ENCODE results near the gene KLC1.
"Not testable (repeated sequence)": the region's sequence is repeated elsewhere in the genome, so short reads cannot be mapped to it uniquely, and the experiment has no call there.

Gene KLC1

GRCh38 chr14:103641161-103641560 lies 12.2 kb downstream of the KLC1 start:
- H3K4me1 ChIP-seq (ENCODE audit: control insufficient read depth, insufficient read depth, low read length, poor library complexity, severe bottlenecking) = no peaks in the 10 kb centered on the region
- WGBS, 2 experiments (ENCODE audit: insufficient coverage in 2 of 2) = 97 to 100% methylated on average over 3 of the region's 4 CpGs

GRCh38 chr14:103646189-103646588 lies 17.2 kb downstream of the KLC1 start:
- Histone ChIP-seq H3K9me3 (ENCODE audit: control insufficient read depth, low read length) (no peaks in the 10 kb centered on the region), H3K4me1 (ENCODE audit: control insufficient read depth, insufficient read depth, low read length, poor library complexity, severe bottlenecking) (no peaks in the 10 kb centered on the region), H3K4me3 (ENCODE audit: extremely low read depth, insufficient read depth, low read length, poor library complexity, severe bottlenecking) (no peak overlapping the region), H3K27ac (ENCODE audit: low read depth, low read length, severe bottlenecking) (no peak overlapping the region), H3K36me3 (ENCODE audit: control insufficient read depth, insufficient read depth, low read length) (peaks cover 50% of the 10 kb centered on the region)
- 92 to 100% methylated on average over 2 to 3 of the region's 3 CpGs for WGBS, 2 experiments (ENCODE audit: insufficient coverage in 2 of 2)

More at GRCh38 chr14:103641161-103641560, 12.2 kb downstream of the KLC1 start:
- Histone ChIP-seq H3K36me3 (ENCODE audit: control insufficient read depth, insufficient read depth, low read length) (peaks cover 60% of the 10 kb centered on the region), H3K27ac (ENCODE audit: low read depth, low read length, severe bottlenecking) (no peak overlapping the region), H3K4me3 (ENCODE audit: extremely low read depth, insufficient read depth, low read length, poor library complexity, severe bottlenecking) (no peak overlapping the region), H3K9me3 (ENCODE audit: control insufficient read depth, low read length) (no peaks in the 10 kb centered on the region)

- Histone ChIP-seq H3K9me3 (ENCODE audit: control insufficient read depth, low read length) (no peaks in the 10 kb centered on the region), H3K4me3 (ENCODE audit: extremely low read depth, insufficient read depth, low read length, poor library complexity, severe bottlenecking) (no peak overlapping the region), H3K4me1 (ENCODE audit: control insufficient read depth, insufficient read depth, low read length, poor library complexity, severe bottlenecking) (no peaks in the 10 kb centered on the region), H3K27ac (ENCODE audit: low read depth, low read length, severe bottlenecking) (no peak overlapping the region), H3K36me3 (ENCODE audit: control insufficient read depth, insufficient read depth, low read length) (peaks cover 54% of the 10 kb centered on the region)
- WGBS, 2 experiments (ENCODE audit: insufficient coverage in 2 of 2) = 94 to 100% methylated on average over 1 to 3 of the region's 3 CpGs
Measured at GRCh38 chr14:103649001-103649400, 20.0 kb downstream of the KLC1 start.

- H3K9me3 ChIP-seq (ENCODE audit: control insufficient read depth, low read length) = no peaks in the 10 kb centered on the region
- 94 to 100% methylated on average over 2 to 3 of the region's 4 CpGs for whole genome bisulfite sequencing, 2 experiments (ENCODE audit: insufficient coverage in 2 of 2)
- H3K4me1 ChIP-seq (ENCODE audit: control insufficient read depth, insufficient read depth, low read length, poor library complexity, severe bottlenecking) = no peaks in the 10 kb centered on the region
- no peak overlapping the region for H3K4me3 ChIP-seq (ENCODE audit: extremely low read depth, insufficient read depth, low read length, poor library complexity, severe bottlenecking)
- no peak overlapping the region for H3K27ac ChIP-seq (ENCODE audit: low read depth, low read length, severe bottlenecking)
- peaks cover 58% of the 10 kb centered on the region for H3K36me3 ChIP-seq (ENCODE audit: control insufficient read depth, insufficient read depth, low read length)
Measured at GRCh38 chr14:103650213-103650612, 21.2 kb downstream of the KLC1 start.

GRCh38 chr14:103651585-103651984 lies 22.6 kb downstream of the KLC1 start:
- H3K36me3 ChIP-seq (ENCODE audit: control insufficient read depth, insufficient read depth, low read length) = peaks cover 68% of the 10 kb centered on the region
- 91 to 99% methylated on average over 7 of the region's 7 CpGs for WGBS, 2 experiments (ENCODE audit: insufficient coverage in 2 of 2)
- H3K4me3 ChIP-seq (ENCODE audit: extremely low read depth, insufficient read depth, low read length, poor library complexity, severe bottlenecking) = no peak overlapping the region
- no peaks in the 10 kb centered on the region for H3K9me3 ChIP-seq (ENCODE audit: control insufficient read depth, low read length)
- H3K27ac ChIP-seq (ENCODE audit: low read depth, low read length, severe bottlenecking) = no peak overlapping the region
- H3K4me1 ChIP-seq (ENCODE audit: control insufficient read depth, insufficient read depth, low read length, poor library complexity, severe bottlenecking) = no peaks in the 10 kb centered on the region

- WGBS, 2 experiments (ENCODE audit: insufficient coverage in 2 of 2) = 100% methylated on average over 1 to 3 of the region's 3 CpGs
- Histone ChIP-seq H3K36me3 (ENCODE audit: control insufficient read depth, insufficient read depth, low read length) (peaks cover 76% of the 10 kb centered on the region), H3K9me3 (ENCODE audit: control insufficient read depth, low read length) (no peaks in the 10 kb centered on the region), H3K4me1 (ENCODE audit: control insufficient read depth, insufficient read depth, low read length, poor library complexity, severe bottlenecking) (no peaks in the 10 kb centered on the region), H3K4me3 (ENCODE audit: extremely low read depth, insufficient read depth, low read length, poor library complexity, severe bottlenecking) (no peak overlapping the region), H3K27ac (ENCODE audit: low read depth, low read length, severe bottlenecking) (no peak overlapping the region)
Measured at GRCh38 chr14:103652806-103653205, 23.8 kb downstream of the KLC1 start.

- not testable (repeated sequence) for H3K9me3 ChIP-seq (ENCODE audit: control insufficient read depth, low read length); H3K27ac ChIP-seq (ENCODE audit: low read depth, low read length, severe bottlenecking); H3K4me1 ChIP-seq (ENCODE audit: control insufficient read depth, insufficient read depth, low read length, poor library complexity, severe bottlenecking); H3K4me3 ChIP-seq (ENCODE audit: extremely low read depth, insufficient read depth, low read length, poor library complexity, severe bottlenecking)
- WGBS, 2 experiments (ENCODE audit: insufficient coverage in 2 of 2) = 92 to 94% methylated on average over 7 to 9 of the region's 10 CpGs
- H3K36me3 ChIP-seq (ENCODE audit: control insufficient read depth, insufficient read depth, low read length) = peaks cover 75% of the 10 kb centered on the region
Measured at GRCh38 chr14:103653336-103653735, 24.3 kb downstream of the KLC1 start.

- no peak overlapping the region for H3K27ac ChIP-seq (ENCODE audit: low read depth, low read length, severe bottlenecking)
- WGBS, 2 experiments (ENCODE audit: insufficient coverage in 2 of 2) = 93 to 100% methylated on average over 3 of the region's 4 CpGs
- H3K9me3 ChIP-seq (ENCODE audit: control insufficient read depth, low read length) = no peaks in the 10 kb centered on the region
- H3K4me3 ChIP-seq (ENCODE audit: extremely low read depth, insufficient read depth, low read length, poor library complexity, severe bottlenecking) = no peak overlapping the region
- no peaks in the 10 kb centered on the region for H3K4me1 ChIP-seq (ENCODE audit: control insufficient read depth, insufficient read depth, low read length, poor library complexity, severe bottlenecking)
- H3K36me3 ChIP-seq (ENCODE audit: control insufficient read depth, insufficient read depth, low read length) = peaks cover 76% of the 10 kb centered on the region
Measured at GRCh38 chr14:103653805-103654204, 24.8 kb downstream of the KLC1 start.

GRCh38 chr14:103654619-103655018 lies 25.6 kb downstream of the KLC1 start:
- Histone ChIP-seq H3K36me3 (ENCODE audit: control insufficient read depth, insufficient read depth, low read length) (peaks cover 79% of the 10 kb centered on the region), H3K4me3 (ENCODE audit: extremely low read depth, insufficient read depth, low read length, poor library complexity, severe bottlenecking) (no peak overlapping the region), H3K9me3 (ENCODE audit: control insufficient read depth, low read length) (no peaks in the 10 kb centered on the region), H3K27ac (ENCODE audit: low read depth, low read length, severe bottlenecking) (no peak overlapping the region), H3K4me1 (ENCODE audit: control insufficient read depth, insufficient read depth, low read length, poor library complexity, severe bottlenecking) (no peaks in the 10 kb centered on the region)
- 97 to 98% methylated on average over 6 of the region's 6 CpGs for whole genome bisulfite sequencing, 2 experiments (ENCODE audit: insufficient coverage in 2 of 2)

- peaks cover 92% of the 10 kb centered on the region for H3K36me3 ChIP-seq (ENCODE audit: control insufficient read depth, insufficient read depth, low read length)
- no peaks in the 10 kb centered on the region for H3K4me1 ChIP-seq (ENCODE audit: control insufficient read depth, insufficient read depth, low read length, poor library complexity, severe bottlenecking)
- WGBS, 2 experiments (ENCODE audit: insufficient coverage in 2 of 2) = 100% methylated on average over 2 to 3 of the region's 4 CpGs
- no peak overlapping the region for H3K4me3 ChIP-seq (ENCODE audit: extremely low read depth, insufficient read depth, low read length, poor library complexity, severe bottlenecking)
- H3K9me3 ChIP-seq (ENCODE audit: control insufficient read depth, low read length) = no peaks in the 10 kb centered on the region
- H3K27ac ChIP-seq (ENCODE audit: low read depth, low read length, severe bottlenecking) = no peak overlapping the region
Measured at GRCh38 chr14:103656031-103656755, 27.2 kb downstream of the KLC1 start.

GRCh38 chr14:103656756-103657133 lies 27.7 kb downstream of the KLC1 start:
- peaks cover 97% of the 10 kb centered on the region for H3K36me3 ChIP-seq (ENCODE audit: control insufficient read depth, insufficient read depth, low read length)
- H3K4me3 ChIP-seq (ENCODE audit: extremely low read depth, insufficient read depth, low read length, poor library complexity, severe bottlenecking) = no peak overlapping the region
- H3K27ac ChIP-seq (ENCODE audit: low read depth, low read length, severe bottlenecking) = no peak overlapping the region
- 100% methylated on average over 1 of the region's 1 CpG for WGBS, 2 experiments (ENCODE audit: insufficient coverage in 2 of 2)
- no peaks in the 10 kb centered on the region for H3K4me1 ChIP-seq (ENCODE audit: control insufficient read depth, insufficient read depth, low read length, poor library complexity, severe bottlenecking)
- H3K9me3 ChIP-seq (ENCODE audit: control insufficient read depth, low read length) = no peaks in the 10 kb centered on the region

Data from mesodermal cell (in vitro differentiated cells).